SK-N-SH (cell line): ENCODE results near the gene UST. TPM values are rescaled to one million over a fixed set of nuclear protein-coding genes. Genes with fewer than 3 reads are reported as not detected.

Experiments used
- CTCF ChIA-PET: fragments of 300-600, 350-600 bp; formaldehyde crosslinking; extraction: SDS; loops from one replicate; lab custom pipeline; 2021; lab: Yijun Ruan, JAX
- POLR2A ChIA-PET: fragments of 350-600 bp; sonication (Branson Sonifier 250); formaldehyde crosslinking; extraction: SDS; loops from one replicate; lab custom pipeline; 2020; ENCODE audit warnings: antibody characterized with exemption, inconsistent platforms; lab: Yijun Ruan, JAX
- DNase-seq: peaks from one replicate; pipeline ENCODE4 v3.0.0; 2012
- H2AFZ ChIP-seq: fragments of 200-600 bp; sonication (generic); 2 replicates; pipeline ENCODE4 v1.8.1; 2016; ENCODE audit warnings: antibody characterized with exemption, mild to moderate bottlenecking, low read depth
- H3F3A ChIP-seq: fragments of 200-600 bp; sonication (generic); replicated peaks from 2 replicates; pipeline ENCODE3; 2016; ENCODE audit warnings: antibody characterized with exemption, mild to moderate bottlenecking; ENCODE audit not compliant: insufficient read depth
- H3K27ac ChIP-seq, 2 experiments: fragments of 200-500 bp in 1 of 2; fragments of 200-600 bp in 1 of 2; sonication (Bioruptor generic) in 1 of 2; sonication (generic), shearing (Covaris generic) in 1 of 2; 2 replicates each; pipeline versions ENCODE4 v1.5.1 to v1.6.1; 2014 to 2016; ENCODE audit warnings: low read depth in 2 of 2, inconsistent platforms in 1 of 2, low read length in 1 of 2, mild to moderate bottlenecking in 1 of 2, mixed read lengths in 1 of 2
- H3K27me3 ChIP-seq: fragments of 200-600 bp; sonication (generic), shearing (Covaris generic); 2 replicates; pipeline ENCODE4 v1.6.1; 2016; ENCODE audit warnings: mixed run types; ENCODE audit not compliant: insufficient read depth
- H3K36me3 ChIP-seq, 2 experiments: fragments of 200-500 bp in 1 of 2; fragments of 200-600 bp in 1 of 2; sonication (Bioruptor generic) in 1 of 2; sonication (generic) in 1 of 2; replicated peaks in 1 of 2; 2 replicates each; pipeline versions ENCODE3 to v1.5.1; 2014 to 2016; ENCODE audit warnings: low read length in 1 of 2, mild to moderate bottlenecking in 1 of 2; ENCODE audit not compliant: insufficient read depth in 2 of 2, control insufficient read depth in 1 of 2
- H3K4me1 ChIP-seq, 2 experiments: fragments of 200-500 bp in 1 of 2; fragments of 200-600 bp in 1 of 2; sonication (Bioruptor generic) in 1 of 2; sonication (generic), shearing (Covaris generic) in 1 of 2; 2 replicates each; pipeline versions ENCODE4 v1.5.1 to v1.6.1; 2014 to 2016; ENCODE audit warnings: low read depth in 1 of 2, low read length in 1 of 2, mixed run types in 1 of 2; ENCODE audit not compliant: insufficient read depth in 2 of 2, control insufficient read depth in 1 of 2
- H3K4me2 ChIP-seq: fragments of 200-600 bp; sonication (generic), shearing (Covaris generic); 2 replicates; pipeline ENCODE4 v1.6.1; 2017; ENCODE audit warnings: mixed run types
- H3K4me3 ChIP-seq, 2 experiments: fragments of 200-500 bp in 1 of 2; fragments of 200-600 bp in 1 of 2; sonication (Bioruptor generic) in 1 of 2; sonication (generic), shearing (Covaris generic) in 1 of 2; 2 replicates each; pipeline versions ENCODE4 v1.5.1 to v1.8.1; 2014 to 2016; ENCODE audit warnings: low read depth in 2 of 2, inconsistent platforms in 1 of 2, low read length in 1 of 2, mild to moderate bottlenecking in 1 of 2, mixed read lengths in 1 of 2, moderate library complexity in 1 of 2
- H3K79me2 ChIP-seq: fragments of 200-600 bp; sonication (generic); 2 replicates; pipeline ENCODE4 v1.8.1; 2017; ENCODE audit warnings: mild to moderate bottlenecking; ENCODE audit not compliant: insufficient read depth
- H3K9ac ChIP-seq: fragments of 200-600 bp; sonication (generic); 2 replicates; pipeline ENCODE4 v1.6.1; 2017; ENCODE audit warnings: mixed run types
- H3K9me2 ChIP-seq: fragments of 200-600 bp; sonication (generic); 2 replicates; pipeline ENCODE4 v1.6.1; 2017; ENCODE audit warnings: mixed run types
- H3K9me3 ChIP-seq: fragments of 200-600 bp; sonication (generic); 2 replicates; pipeline ENCODE4 v1.6.1; 2017; ENCODE audit warnings: mixed run types, mild to moderate bottlenecking, moderate library complexity
- H4K20me1 ChIP-seq: fragments of 200-600 bp; sonication (generic); 2 replicates; pipeline ENCODE4 v1.6.1; 2017; ENCODE audit warnings: mild to moderate bottlenecking, mixed run types; ENCODE audit not compliant: insufficient read depth
- ELF1 ChIP-seq: IDR thresholded peaks from 2 replicates; pipeline ENCODE4 v1.4.0; 2012
- EP300 ChIP-seq, 2 experiments: IDR thresholded peaks; 2 replicates each; pipeline versions ENCODE4 v1.4.0 to v1.6.1; 2012; ENCODE audit warnings: borderline replicate concordance in 1 of 2, low read depth in 1 of 2, low read length in 1 of 2
- EZH2phosphoT487 ChIP-seq: fragments of 200-600 bp; sonication (generic); IDR thresholded peaks from 2 replicates; pipeline ENCODE4 v1.6.1; 2017; ENCODE audit warnings: low read depth, mixed run types, mild to moderate bottlenecking, antibody characterized with exemption, moderate library complexity, borderline replicate concordance
- FOXJ3 ChIP-seq: sonication (generic); formaldehyde crosslinking; IDR thresholded peaks from 2 replicates; pipeline ENCODE4 v1.5.1; 2020; ENCODE audit warnings: mild to moderate bottlenecking, missing genetic modification reagents
- GABPA ChIP-seq: IDR thresholded peaks from 2 replicates; pipeline ENCODE4 v1.4.0; 2012; ENCODE audit warnings: low read depth, mild to moderate bottlenecking
- GATA2 ChIP-seq: sonication (generic); formaldehyde crosslinking; IDR thresholded peaks from 2 replicates; pipeline ENCODE4 v1.5.0; 2020; ENCODE audit warnings: mild to moderate bottlenecking, missing genetic modification reagents
- JUND ChIP-seq: IDR thresholded peaks from 2 replicates; pipeline ENCODE4 v1.4.0; 2012
- NFIC ChIP-seq: IDR thresholded peaks from 2 replicates; pipeline ENCODE4 v1.4.0; 2012; ENCODE audit warnings: borderline replicate concordance
- POLR2AphosphoS5 ChIP-seq: IDR thresholded peaks from 2 replicates; pipeline ENCODE4 v1.6.1; 2012; ENCODE audit warnings: low read depth, low read length
- RCOR1 ChIP-seq: fragments of 150-350 bp; IDR thresholded peaks from 2 replicates; pipeline ENCODE4 v1.6.1; 2017; ENCODE audit warnings: antibody characterized with exemption, low read length
- REST ChIP-seq: IDR thresholded peaks from 2 replicates; pipeline ENCODE4 v1.6.1; 2012; ENCODE audit warnings: mild to moderate bottlenecking, low read depth, low read length, moderate library complexity
- RXRA ChIP-seq: IDR thresholded peaks from 2 replicates; pipeline ENCODE4 v1.4.0; 2012; ENCODE audit warnings: low read depth, mild to moderate bottlenecking, borderline replicate concordance
- SIN3A ChIP-seq: IDR thresholded peaks from 2 replicates; pipeline ENCODE4 v1.6.1; 2012; ENCODE audit warnings: low read depth, mild to moderate bottlenecking, low read length, moderate library complexity, borderline replicate concordance
- SMC3 ChIP-seq: IDR thresholded peaks from 2 replicates; pipeline ENCODE4 v1.6.1; 2012; ENCODE audit warnings: low read depth, low read length, improper control_type of control experiment
- TEAD4 ChIP-seq: IDR thresholded peaks from 2 replicates; pipeline ENCODE4 v1.4.0; 2012; ENCODE audit warnings: mild to moderate bottlenecking, borderline replicate concordance; ENCODE audit not compliant: insufficient read depth
- WGBS: methylation state at CpG from one replicate; pipeline ENCODE4 v1.1.6; 2017; ENCODE audit warnings: low lambda C conversion rate; 5-methylcytosine and 5-hydroxymethylcytosine counted together
- polyA plus RNA-seq, 3 experiments: library from polyadenylated mRNA; depleted of rRNA; stranded (reverse); fragments of >200 nt; gene quantifications; 2 replicates each; pipeline ENCODE4 v1.2.3, GENCODE V29; 2012
- TF ChIP-seq, protein P1 (sequence below): IDR thresholded peaks from 2 replicates; pipeline ENCODE4 v1.4.0; 2012; ENCODE audit warnings: low read depth
- TF ChIP-seq, protein P2 (sequence below): IDR thresholded peaks from 2 replicates; pipeline ENCODE4 v1.4.0; 2012; ENCODE audit warnings: low read depth, borderline replicate concordance

Gene UST
- polyA plus RNA-seq, 1 of the 3 experiments (the other 2 are of a cell fraction) = 1.7 TPM

DNA sequence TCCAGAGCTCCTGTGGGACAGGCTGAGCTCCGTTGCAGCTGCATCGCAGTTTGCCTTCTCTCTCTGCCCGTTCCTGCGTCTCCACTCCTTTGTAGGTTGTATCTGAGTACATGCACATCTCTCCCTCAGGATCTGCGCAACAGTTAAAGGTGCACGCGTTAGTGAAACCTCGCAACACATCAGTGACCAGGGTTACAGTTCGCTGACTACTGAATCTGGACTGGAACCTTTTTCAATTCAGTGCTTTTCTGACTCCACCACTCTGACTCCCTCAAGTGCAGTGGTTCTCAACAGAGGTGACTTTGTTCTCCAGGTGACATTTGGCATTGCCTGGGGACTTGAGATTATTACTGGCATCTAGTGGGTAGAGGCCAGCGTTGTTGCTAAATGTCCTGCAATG is 44.0 kb downstream of the UST start:
- Histone ChIP-seq H3K79me2 (no peaks in the 10 kb centered on the region), H3K36me3 (no peaks in the 10 kb centered on the region), H2AFZ (no peak overlapping the region), H3K27ac (no peak overlapping the region), H3K9me2 (no peaks in the 10 kb centered on the region), H3F3A (no peaks in the 10 kb centered on the region), H4K20me1 (no peaks in the 10 kb centered on the region), H3K4me3 (no peak overlapping the region), H3K27me3 (peaks cover 29% of the 10 kb centered on the region; the same call in 1 of the 2 replicates), H3K9ac (no peak overlapping the region), H3K4me2 (no peak overlapping the region), H3K4me1 (no peaks in the 10 kb centered on the region), H3K9me3 (peaks cover 8% of the 10 kb centered on the region; the same call in 1 of the 2 replicates)
- CTCF ChIA-PET = no interaction called here
- DNase-seq = no peak
- POLR2A ChIA-PET = no interaction called here
- TF ChIP-seq JUND = no peak
- no peak for TF ChIP-seq RXRA
- TF ChIP-seq GATA2 (CRISPR knock-in tag) = no peak
- no peak for TF ChIP-seq GABPA
- TF ChIP-seq RCOR1 = no peak
- no peak for TF ChIP-seq SMC3
- TF ChIP-seq, protein P1, sequence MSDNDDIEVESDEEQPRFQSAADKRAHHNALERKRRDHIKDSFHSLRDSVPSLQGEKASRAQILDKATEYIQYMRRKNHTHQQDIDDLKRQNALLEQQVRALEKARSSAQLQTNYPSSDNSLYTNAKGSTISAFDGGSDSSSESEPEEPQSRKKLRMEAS = no peak
- no peak for TF ChIP-seq TEAD4
- no peak for TF ChIP-seq FOXJ3
- TF ChIP-seq POLR2AphosphoS5 = no peak
- TF ChIP-seq, protein P2, sequence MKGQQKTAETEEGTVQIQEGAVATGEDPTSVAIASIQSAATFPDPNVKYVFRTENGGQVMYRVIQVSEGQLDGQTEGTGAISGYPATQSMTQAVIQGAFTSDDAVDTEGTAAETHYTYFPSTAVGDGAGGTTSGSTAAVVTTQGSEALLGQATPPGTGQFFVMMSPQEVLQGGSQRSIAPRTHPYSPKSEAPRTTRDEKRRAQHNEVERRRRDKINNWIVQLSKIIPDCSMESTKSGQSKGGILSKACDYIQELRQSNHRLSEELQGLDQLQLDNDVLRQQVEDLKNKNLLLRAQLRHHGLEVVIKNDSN = no peak
- TF ChIP-seq REST = no peak
- no peak for TF ChIP-seq EZH2phosphoT487
- no peak for TF ChIP-seq NFIC
- TF ChIP-seq SIN3A = no peak
- no peak for TF ChIP-seq ELF1
- TF ChIP-seq EP300 (IDR thresholded peaks at IDR 0.05; ENCODE audit: borderline replicate concordance in 1 of 2, low read depth in 1 of 2, low read length in 1 of 2) = no peak
- WGBS = 43% methylated on average over 10 of the region's 10 CpGs
